Activated gamma-delta T cell treated with anti-CD3 and anti-CD28 coated beads, Interleukin-2, amount 50 U/mL, for 16 hours (primary cell): ENCODE results near the gene CTXND1.
"Not testable (repeated sequence)": the region's sequence is repeated elsewhere in the genome, so short reads cannot be mapped to it uniquely, and the experiment has no call there.

Experiments
- DNase-seq: peaks from one replicate; pipeline ENCODE4 v3.0.0-alpha.2; 2020; ENCODE audit warnings: low read depth

The CTXND1 gene

DNA sequence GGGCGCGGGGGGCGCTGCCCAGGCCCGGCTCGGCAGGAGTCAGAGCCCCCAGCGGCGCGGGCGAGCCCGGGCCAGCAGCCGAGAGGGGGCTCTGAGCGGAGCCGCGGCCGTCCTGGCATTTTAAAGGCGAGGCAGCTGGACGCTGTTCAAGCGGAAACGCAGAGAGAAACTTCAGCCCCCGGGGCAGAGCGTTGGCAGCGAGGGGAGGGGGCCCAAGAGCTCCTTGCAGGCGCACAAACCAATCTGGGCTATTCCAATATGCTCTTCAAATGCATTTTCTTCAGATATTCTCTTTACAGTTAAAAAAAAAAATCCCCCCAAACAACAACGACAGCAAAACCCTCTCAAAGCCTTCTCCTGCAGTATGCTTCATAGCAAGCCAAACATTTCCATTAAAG is at the start of gene CTXND1:
CTXND1 (minus strand) TSS at position 93 of the 398 bp plus-strand sequence. CDS start 50,264 bp downstream, outside the sequence.
- DNase-seq: no peak

DNA sequence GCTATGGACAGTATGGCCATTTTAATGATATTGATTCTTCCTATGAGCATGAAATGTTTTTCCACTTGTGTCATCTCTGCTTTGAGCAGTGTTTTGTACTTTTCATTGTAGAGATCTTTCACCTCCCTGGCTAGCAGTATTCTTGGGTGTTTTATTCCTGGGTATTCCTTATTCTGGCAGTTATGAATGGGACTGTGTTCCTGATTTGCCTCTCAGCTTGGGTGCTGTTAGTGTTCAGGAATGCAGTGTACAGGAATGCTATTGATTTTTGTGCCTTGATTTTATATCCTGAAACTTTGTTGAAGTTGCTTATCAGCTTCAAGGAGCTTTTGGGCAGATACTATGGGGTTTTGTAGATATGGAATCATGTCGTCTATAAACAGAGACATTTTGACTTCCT is 49.5 kb upstream of the CTXND1 start:
- DNase-seq: no peak

DNA sequence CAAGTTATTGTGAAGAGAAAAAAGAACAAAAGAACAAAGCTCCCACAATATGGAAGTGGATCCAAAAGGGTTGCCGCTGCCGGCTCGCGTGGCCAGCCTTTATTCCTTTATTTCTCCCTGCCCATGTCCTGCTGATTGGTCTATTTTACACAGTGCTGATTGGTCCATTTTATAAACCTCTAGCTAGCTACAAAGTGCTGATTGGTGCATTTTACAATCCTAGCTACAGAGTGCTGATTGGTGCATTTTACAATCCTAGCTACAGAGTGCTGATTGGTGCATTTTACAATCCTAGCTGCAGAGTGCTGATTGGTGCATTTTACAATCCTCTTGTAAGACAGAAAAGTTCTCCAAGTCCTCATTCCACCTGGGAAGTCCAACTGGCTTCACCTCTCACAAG is 43.8 kb upstream of the CTXND1 start:
- not testable (repeated sequence) for DNase-seq

DNA sequence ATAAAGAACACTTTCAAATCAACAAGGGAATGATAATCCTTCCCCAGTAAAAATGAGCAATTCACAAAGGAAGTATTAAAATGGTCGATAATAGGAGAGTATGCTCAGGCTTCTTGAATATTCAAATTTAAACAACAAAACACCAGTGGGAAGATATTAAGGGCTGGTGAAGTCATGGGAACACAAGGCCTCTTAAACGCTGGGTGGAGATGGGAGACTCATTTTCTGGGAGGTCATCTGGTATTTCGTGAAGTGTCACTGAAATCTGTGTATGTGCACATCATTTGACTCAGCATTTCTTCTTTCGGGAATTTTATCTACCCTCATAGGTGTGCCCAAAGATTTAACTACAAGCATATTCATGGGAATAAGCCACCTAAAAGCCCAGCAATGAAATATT is 40.1 kb upstream of the CTXND1 start:
- no peak for DNase-seq

DNA sequence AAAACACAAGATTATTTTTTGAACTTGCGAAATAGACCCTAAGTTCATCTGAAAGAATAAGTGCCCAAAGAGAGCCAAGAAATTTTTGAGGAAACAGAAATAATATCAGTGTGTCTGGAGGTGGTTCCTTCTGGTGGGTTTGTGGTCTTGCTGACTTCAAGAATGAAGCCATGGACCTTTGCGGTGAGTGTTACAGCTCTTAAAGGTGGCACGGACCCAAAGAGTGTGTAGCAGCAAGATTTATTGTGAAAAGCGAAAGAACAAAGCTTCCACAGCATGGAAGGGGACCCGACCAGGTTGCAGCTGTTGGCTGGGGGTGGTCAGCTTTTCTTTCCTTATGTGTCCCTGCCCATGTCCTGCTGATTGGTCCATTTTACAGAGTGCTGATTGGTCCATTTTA is 38.9 kb upstream of the CTXND1 start:
- DNase-seq: not testable (repeated sequence)

DNA sequence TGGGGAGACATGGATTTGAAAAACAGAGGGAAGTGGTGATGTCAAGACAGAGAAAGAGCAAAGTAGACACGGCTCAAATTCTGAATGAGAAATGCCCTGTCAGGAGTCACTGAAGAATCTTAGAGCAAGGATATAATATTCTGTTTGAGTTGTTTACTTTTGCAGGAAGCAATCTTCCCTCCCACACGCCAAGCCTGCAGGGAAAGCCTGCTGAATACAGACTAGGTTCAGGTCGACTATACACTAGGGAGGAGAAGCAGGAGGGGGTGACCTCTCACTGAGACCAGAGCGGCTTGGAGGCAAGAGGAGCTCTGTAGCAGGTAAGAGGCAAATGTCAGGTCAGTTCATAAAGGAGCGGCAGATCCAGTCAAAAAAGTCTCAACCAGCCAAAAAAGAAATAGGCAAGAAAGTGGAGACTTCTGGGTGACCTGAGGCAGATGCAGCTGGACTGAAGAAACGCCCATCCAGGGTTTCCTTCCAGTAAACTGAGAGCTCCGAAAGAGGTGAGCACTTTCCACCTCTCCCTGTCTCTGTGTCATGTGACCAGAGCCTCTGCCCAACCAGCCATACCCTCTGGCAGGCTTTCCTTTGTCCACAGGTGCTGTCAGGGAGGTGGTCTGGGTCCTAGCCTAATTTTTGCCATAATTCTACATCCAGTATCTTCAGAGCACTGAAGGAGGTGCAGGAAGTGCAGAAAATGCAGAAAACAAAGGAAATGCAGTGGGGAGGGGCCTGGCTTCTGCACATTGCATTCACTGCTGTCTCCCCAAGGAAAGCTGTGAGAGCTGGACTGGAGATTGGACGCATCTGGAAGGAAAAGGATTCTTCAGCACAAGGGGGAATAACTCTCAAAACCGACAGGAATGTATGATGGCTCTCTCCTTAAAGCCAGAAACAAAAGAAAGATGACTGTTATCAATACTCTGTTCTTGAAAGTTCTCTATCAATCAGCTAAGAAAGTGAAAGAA is 37.8 kb upstream of the CTXND1 start:
- no peak for DNase-seq

DNA sequence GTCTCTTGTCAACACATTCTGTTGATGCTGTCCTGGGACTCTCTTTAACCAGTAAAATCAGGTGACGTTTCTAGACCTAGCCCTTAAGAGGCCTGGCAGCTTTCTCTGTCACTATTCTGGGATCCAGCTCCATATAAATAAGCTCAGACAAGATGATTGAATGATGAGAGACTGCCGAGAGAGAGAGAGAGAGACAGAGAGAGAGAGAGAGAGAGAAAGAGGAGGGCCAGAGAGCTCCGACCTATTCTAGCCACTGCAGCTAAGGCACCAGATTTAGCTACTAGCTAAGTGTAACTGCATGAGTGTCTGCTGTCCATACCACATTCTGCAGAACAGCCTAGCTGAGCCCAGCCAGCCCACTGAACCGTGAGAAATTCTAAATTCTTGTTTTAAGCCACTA is 36.1 kb upstream of the CTXND1 start:
- no peak for DNase-seq

DNA sequence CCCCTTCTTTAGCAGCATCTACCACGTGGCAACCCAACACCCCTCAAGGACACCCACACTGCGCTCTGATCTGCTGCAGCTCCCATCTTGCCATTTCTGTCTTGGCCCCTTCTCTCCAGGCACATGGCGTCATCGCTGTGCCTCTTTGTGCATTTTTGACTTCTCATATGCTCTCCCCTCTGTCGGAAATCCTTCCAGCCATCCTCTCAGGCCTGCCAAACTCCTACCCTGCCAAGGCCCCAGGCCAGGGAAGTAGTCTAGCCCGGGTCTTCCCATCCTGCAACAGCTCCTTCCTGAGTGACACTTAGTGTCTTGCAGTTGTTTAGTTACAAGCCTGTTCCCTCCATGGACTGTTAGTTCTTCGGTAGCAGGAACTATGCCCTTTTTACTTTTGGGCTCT is 34.0 kb upstream of the CTXND1 start:
- DNase-seq: no peak

DNA sequence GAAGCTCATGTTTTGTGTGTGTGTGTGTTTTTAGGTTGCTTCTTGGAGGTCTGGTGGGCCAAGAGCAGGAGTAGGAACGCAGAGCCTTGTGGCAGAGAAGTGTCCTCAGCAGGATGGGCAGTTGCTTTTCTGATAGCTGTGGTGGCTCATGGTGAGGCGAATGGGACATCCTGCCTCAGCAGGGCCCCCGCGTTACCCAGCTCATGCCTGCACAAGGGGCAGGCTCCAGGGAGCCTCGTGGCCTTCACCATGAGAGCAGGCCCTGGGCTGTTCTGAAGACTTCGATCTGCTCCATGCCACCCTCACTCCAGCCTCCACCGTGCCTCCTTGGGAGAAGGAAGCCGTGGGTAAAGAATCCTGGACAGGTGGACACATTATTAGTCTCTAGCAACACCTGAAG is 33.4 kb upstream of the CTXND1 start:
- DNase-seq: no peak

DNA sequence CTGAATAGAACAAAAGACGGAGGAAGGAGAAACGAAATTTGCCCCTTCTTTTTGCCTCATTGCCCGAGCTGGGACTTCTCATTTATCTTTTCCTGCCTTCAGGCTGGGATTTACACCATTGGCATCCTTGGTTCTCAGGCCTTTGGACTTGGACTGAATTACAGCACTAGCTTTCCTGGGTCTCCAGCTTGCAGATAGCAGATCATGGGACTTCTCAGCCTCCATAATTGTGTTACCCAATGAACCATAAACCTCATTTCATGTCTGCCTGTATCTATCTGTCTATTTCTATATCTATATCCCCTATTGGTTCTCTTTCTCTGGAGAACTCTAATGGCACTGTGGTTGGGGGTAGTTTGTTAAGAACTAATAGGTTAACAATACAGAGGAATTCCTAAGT is 31.5 kb upstream of the CTXND1 start:
- no peak for DNase-seq

DNA sequence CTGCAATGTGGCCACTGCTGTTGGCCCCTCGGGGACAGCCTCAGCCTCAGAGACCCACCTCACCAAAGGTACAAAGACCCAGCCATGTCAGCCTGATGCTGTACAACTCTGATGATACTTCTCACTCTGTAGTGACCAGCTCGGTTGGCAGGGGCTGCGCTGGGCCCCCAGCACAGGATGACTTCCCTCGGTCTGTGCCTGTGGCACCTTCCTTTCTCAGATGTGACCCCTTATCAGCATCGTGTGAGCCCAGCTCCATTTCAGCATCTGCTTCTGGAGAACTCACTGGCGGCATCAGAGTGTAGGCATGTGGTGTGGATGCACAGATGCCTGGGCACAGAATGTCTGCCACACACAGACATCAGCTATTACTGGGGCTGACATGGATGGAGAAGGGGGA is 25.1 kb upstream of the CTXND1 start:
- DNase-seq: no peak

DNA sequence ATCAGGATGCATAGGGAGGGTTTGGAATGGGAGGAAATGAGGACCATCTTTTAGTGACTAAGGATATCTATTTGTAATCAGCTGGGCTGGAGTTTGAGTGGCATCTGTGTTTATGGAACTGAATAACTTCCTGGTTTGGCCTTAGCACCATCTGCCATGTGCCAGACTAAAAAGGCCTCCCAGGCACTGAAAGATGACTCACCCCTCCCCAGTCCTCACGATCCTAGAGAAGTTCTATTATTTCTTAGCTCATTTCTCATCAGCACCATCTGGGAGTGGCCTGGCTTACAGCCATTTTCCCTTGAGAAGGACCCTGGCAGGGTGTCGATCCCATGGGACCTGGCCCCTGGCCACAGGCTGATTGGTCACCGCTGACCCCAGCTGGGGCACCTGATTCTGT is 23.9 kb upstream of the CTXND1 start:
- DNase-seq: no peak

DNA sequence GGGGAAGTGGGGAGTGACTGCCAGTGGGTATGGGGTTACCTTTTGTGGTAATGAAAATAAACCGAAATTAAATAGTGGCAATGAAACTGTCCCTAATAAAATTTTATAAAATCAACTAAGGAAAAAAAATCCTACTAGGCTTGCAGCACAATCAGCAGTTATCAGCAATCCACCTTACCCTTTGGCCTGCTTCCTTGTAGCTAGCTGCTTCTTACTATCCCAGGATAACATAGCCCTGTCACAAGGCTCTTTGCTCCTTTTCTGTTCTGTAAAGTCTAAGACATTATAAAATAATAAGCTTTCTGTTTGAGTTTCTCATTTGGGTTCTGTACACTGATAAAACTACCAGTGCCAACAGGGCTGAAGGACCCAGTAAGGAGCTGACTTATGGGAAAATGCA is 23.0 kb upstream of the CTXND1 start:
- DNase-seq: no peak

DNA sequence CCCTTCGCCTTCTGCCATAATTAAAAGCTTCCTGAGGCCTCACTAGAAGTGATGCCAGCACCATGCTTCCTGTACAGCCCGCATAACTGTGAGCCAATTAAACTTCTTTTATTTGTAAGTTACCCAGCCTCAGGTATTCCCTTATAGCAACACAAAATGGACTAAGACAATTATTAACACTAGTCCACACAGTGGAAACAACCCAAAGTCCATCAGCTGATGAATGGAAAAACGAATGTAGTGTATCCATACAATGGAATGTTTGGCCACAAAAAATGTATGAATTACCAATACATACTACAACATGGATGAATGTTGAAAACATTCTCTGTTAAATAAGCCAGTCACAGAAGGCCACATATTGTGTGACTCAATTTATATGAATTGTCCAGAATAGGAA is 22.5 kb upstream of the CTXND1 start:
- DNase-seq: no peak

DNA sequence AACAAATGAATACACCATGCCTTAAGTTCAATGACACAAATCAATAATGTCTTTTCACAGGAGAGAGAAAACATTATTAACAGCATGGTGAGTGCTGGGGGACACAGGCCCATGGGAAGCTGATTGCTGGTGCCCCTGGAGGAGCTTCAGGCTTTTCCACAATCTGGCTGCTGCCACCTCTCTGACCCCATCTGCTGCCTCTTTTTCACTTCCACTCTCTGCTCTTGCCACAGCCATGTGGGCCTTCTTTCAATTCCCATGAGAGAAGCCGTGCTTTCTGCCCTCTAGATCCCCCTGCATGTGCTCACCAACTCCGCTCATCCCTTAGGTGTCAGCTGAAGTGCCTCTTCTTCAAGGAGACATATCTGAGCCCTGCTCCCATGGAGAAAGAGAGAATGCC is 21.0 kb upstream of the CTXND1 start:
- DNase-seq: no peak

DNA sequence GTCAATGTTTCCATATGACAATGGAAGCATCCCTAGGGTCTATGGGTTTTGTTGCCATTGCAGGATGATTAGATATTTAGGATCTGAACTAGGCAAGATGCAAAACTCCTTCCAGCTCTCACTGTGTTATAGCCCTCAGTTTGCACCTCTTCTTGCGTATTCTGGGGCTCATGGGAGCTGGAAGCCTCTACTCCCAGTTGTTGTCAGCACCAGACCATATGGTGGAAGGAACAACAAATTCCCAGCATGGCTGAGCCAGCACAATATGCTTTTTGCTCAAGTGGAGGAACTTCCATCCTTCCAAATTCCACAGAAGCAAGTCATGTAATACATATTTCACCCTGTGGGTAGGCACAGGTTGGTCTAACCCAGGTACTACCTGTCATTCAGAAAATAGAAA is 18.5 kb upstream of the CTXND1 start:
- DNase-seq: no peak

DNA sequence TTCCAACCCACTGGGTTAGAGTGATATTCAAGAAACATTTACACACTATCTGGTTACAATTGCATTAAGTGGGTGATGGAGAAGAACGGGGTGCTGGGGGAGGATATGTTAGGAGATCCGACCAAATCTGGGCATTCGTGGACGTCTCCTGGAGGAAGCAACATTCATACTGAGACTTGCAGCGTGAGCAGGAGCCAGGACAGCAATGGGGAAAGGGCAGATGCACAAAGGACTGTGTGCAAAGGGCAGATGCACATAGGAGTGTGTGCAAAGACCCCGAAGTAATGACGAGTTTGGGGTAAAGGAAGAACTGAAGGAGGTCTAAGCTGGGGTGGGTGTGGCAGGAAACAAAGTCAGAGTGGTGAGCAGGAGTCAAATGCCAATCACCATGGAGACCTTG is 16.1 kb upstream of the CTXND1 start:
- no peak for DNase-seq

DNA sequence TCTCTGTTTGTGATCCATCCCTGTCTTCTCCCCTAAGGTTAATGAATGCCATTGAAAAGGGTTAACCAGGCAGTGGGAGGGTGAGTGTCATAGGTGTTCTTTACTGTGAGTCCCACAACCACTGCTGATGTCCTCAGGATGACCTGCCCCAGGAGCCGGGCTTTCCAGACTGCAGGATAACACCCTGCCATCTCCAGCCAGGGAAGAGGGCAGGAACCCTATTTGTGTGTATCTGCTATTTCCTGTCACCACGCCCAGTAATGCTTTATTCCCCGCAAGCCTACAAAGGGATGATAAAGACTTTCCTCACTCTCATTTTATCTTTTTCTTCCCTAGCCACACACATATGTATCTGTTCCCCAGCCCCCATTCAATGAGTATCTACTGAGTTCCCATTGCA is 15.6 kb upstream of the CTXND1 start:
- DNase-seq: no peak

DNA sequence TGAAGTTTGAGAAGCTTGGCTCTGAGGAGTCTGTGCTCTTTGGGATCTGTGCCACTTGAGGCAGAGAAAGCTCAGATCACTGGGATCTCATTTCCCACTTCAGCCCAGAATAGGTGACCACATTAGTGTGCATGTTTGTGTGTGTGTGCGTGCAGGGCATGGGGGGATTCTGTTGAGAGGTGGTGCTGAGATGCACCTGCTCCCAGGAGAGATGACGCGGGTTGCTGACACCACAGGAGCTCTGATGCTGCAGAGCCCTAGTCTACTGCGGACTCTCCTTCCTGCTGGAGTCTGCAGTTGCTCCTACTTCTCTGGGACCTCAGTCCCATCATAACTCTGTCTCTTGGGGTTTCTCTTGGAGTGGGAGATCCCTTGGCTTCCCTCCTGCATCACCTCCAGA is 14.7 kb upstream of the CTXND1 start:
- DNase-seq: no peak

DNA sequence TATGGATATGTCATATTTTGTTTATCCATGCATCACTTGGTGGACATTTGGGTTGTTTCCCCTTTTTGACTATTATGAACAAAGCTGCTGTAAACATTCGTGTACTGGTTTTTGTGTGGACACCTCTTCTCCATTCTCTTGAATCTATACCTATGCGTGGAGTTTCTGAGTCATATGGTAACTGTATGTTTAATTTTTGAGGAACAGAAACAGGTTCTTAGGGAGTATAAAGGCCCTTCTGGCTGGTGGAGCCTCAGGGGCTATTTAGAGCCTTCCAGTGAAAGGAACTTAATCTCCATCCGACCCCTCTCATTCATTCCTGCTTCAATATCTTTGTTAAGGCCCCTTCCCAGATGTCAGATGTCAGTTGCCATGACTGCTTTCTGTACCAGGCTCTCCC is 14.1 kb upstream of the CTXND1 start:
- no peak for DNase-seq

DNA sequence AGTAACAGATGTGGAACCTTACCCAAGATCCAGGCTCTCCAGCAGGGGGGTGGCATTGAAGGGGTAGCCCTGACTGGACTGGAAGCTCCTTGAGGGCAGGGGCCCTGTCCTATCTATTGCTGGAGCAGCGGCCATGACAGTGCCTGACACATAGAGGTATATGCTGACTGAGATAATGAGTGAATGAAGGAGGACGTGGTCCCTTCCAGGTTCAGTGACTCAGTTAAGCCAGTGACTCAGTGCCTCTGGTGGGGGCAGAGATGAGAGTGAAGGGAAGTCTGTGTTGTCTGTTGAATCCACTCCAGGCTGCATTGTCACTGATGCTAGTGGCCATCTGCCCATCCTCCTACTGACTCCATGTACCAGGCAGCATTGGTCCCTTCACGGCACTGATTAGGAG is 13.0 kb upstream of the CTXND1 start:
- DNase-seq: no peak

DNA sequence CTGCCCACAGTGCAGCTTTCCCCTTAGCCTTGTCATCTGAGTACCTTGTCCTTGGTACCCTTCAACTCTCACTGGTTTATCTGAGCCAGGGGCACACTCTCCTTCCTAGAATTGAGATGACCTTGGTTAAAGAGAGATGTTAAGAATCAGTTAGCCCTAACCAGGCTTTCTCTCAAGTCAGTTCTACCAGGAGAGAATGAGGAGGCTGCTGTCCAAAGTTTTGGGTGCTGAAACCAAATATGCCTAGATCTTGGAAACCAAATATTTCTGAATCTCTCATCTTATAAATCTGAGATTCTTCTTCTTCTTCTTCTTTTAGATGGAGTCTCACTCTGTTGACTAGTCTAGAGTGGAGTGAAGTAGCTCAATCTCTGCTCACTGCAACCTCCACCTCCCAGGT is 12.0 kb upstream of the CTXND1 start:
- DNase-seq: no peak

DNA sequence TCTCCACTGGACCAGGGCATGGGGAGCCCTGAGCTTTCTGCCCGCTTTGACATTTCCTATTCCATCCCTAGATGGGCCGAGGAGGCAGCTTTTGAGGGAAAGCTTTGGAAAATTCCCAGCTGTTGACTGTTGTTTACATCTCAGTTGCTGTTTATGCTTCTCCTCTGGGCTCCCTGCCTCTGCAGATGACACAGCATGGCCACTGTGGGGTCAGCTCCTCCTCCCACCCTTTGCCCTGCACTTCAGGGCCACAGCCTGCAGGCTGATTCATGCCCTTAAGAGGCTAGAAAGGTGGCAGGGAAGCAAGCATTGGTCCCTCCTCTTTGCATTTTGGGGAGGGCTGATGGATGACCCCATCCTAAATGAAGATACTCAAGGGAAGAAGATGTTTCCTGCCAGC is 8.5 kb upstream of the CTXND1 start:
- no peak for DNase-seq

DNA sequence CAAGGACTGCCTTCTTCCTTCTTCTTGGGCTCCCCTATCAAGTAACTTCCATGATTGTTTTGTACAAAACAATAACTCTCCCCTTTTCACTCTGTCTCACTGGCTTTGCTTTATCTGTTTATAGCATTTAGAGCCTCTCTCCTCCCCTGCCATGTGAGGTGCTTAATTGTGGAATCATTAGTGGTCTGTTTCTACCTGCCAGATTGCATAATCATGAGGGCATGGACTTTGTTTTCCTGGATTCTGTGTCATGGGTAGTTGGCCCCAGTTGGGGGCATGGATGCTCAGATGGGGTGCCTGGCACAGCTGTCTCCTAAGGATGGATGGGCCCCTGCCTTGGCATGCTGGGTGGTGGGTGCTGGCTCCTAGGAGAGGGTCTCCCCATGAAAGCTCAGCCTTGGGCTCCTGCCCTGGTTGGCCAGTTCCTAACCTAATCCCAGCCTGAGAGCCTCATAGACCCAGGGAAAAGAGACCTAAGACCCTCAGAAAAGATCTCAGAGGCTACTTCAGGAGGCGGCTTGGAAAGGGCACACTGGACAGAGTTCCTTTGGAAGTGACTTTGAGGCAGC is 8.0 kb upstream of the CTXND1 start:
- no peak for DNase-seq
